ENCODE results near the gene CEP164. TPM values are rescaled to one million over a fixed set of nuclear protein-coding genes. Genes with fewer than 3 reads are reported as not detected.

CEP164 gene
- total RNA-seq, 1 donor from 2014 or later: 25.2 TPM

DNA sequence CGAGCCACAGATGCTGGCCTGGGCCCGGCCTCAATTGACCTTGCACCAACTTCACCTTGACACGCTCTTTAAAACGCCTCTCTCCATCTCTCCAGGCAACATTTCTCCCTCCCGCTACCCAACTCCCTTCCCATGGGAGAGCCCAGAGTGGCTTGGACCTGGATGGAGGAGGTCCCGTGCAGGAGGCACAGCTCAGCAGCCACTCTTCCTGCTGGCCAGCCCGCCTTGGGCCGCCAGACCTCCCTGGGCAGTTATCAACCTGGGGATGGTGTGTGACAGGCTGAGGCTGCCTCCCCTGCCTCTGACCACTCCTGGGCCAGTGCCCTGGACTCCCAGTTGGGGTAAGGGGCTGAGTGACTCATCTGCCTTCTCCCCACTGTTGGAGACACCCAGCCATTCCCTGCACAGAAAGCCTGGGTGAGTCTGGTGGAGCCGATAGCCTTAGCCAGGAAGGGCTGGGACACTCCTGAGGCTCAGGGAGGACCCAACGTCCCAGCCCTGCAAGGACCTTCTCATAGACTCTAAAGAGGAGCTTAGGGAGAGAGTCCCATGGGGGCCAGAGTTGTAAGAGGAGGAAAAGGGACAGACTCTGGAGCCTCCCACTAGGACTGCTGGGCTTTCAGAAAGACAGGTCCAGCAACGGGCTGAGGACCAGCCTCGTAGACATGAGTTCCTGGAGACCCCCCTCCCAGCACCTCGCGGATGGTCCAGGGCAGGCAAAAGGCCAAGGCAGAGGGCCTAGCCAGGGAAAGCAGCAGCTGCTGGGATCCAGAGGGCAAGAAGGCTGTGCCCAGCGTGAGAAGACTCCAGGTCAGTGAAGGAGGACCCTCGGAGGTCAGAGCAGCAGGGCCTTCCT lies 131.7 kb downstream of the CEP164 start:
- no peak overlapping the region for H3K4me3 ChIP-seq
- no peaks in the 10 kb centered on the region for H3K27me3 ChIP-seq
- H3K27ac ChIP-seq: no peak overlapping the region
- intact Hi-C loops (cut with DNase I): no loop called here
- no peaks in the 10 kb centered on the region for H3K9me3 ChIP-seq
- H3K36me3 ChIP-seq: no peaks in the 10 kb centered on the region
- DNase-seq (peak; percentile 58), ATAC-seq (no peak)
- TF ChIP-seq, protein P1, sequence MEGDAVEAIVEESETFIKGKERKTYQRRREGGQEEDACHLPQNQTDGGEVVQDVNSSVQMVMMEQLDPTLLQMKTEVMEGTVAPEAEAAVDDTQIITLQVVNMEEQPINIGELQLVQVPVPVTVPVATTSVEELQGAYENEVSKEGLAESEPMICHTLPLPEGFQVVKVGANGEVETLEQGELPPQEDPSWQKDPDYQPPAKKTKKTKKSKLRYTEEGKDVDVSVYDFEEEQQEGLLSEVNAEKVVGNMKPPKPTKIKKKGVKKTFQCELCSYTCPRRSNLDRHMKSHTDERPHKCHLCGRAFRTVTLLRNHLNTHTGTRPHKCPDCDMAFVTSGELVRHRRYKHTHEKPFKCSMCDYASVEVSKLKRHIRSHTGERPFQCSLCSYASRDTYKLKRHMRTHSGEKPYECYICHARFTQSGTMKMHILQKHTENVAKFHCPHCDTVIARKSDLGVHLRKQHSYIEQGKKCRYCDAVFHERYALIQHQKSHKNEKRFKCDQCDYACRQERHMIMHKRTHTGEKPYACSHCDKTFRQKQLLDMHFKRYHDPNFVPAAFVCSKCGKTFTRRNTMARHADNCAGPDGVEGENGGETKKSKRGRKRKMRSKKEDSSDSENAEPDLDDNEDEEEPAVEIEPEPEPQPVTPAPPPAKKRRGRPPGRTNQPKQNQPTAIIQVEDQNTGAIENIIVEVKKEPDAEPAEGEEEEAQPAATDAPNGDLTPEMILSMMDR (IDR thresholded peaks at IDR 0.05): no peak
- H3K4me1 ChIP-seq: no peaks in the 10 kb centered on the region

DNA sequence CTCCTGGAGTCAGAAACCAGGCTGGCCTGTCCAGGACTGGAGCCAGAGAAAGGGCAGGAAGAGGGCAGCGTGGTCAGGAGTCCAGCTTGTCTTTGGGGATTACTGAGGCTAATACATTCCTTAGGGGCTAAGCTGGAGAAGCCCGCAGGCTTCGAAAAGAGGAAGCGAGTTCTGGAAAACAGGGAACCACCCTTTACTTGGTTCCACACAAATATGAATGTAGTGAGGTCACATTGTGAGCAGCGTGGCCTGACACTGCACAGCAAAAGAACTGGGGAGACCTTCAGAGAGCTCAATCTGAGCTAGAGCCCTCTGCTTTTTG lies 132.3 kb downstream of the CEP164 start:
- Histone ChIP-seq H3K4me1 (no peaks in the 10 kb centered on the region), H3K4me3 (no peak overlapping the region), H3K27ac (no peak overlapping the region), H3K9me3 (no peaks in the 10 kb centered on the region), H3K36me3 (no peaks in the 10 kb centered on the region), H3K27me3 (no peaks in the 10 kb centered on the region)
- DNase-seq: no peak
- peak; percentile 74 for ATAC-seq
- intact Hi-C loops (cut with DNase I): no loop called here
- TF ChIP-seq, protein P1 (IDR thresholded peaks at IDR 0.05): no peak

DNA sequence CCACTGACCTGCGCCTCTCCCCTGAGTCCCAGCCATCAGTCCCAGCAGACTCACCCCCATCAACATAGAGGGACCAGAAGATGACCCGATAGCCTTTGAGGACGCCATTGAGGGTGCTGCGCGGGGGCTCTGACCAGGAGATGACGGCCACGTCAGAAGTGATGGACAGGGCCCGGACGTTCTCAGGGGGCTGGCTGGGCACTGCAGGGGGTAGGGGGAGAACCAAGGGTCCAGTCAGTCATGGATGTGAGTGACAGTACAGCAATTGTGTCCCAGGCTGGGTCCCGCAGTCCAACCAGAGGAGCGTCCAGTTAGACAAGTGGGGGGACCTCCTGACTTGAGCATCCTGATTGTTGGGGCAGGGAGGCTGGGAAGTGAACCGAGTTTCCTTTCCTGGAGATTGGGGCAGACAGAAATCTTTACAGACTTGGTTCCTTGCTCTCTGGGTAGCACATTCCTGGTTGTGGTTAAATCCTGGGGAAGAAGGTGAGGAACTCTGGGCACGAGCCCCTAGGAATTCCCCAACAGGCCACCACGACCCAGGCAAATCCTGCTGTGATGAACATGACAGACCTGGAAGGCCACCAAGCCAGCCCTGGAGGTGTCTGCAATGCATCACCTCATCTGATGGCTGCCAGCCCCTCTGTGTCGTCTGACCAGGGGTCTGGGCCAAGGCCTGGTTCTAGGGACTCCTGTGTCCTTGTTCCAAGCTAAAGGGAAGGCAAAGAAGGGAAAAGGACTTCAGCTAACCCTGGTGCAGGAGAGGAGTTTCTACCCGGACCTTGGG lies 133.9 kb downstream of the CEP164 start:
- intact Hi-C loops (cut with DNase I): no loop called here
- no peaks in the 10 kb centered on the region for H3K4me1 ChIP-seq
- H3K27ac ChIP-seq: no peak overlapping the region
- no peak overlapping the region for H3K4me3 ChIP-seq
- H3K36me3 ChIP-seq: no peaks in the 10 kb centered on the region
- TF ChIP-seq, protein P1 (IDR thresholded peaks at IDR 0.05): no peak
- ATAC-seq: no peak
- H3K27me3 ChIP-seq: no peaks in the 10 kb centered on the region
- no peaks in the 10 kb centered on the region for H3K9me3 ChIP-seq
- DNase-seq: peak; percentile 55

DNA sequence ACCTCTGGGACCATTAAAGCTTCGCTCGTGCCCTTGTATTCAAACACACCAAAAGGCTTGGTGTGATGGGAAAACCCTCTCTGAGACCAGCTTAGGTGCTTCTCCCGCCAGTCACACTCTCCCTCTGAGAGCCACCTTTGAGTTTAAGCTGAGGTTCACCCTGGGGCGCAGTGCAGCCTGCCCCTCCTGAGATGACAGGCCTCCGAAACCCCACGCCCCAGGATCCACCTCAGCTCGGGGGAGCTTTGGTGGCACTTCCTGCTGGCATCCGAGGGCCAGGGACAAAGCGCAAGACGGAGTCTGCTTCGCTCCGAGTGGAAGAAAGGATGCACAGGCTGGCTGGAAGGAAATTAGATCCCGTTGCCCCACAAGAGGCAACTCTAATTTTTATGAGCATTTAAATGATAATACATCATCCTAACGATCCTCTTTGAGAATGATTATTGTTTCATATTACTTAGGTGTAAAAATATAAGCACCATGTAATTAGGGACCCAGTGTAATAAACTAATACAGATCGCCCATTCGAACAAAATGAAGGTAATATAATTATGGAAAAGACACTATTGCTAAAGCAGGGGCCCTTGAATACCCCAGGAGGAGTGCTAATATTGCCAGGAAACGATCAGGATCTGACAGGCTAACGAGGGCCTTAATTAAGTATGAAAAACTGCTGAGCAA lies 134.7 kb downstream of the CEP164 start:
- TF ChIP-seq, protein P1 (IDR thresholded peaks at IDR 0.05): no peak
- intact Hi-C loops (cut with DNase I): no loop called here
- ATAC-seq (no peak), DNase-seq (no peak)
- Histone ChIP-seq H3K36me3 (no peaks in the 10 kb centered on the region), H3K4me3 (no peak overlapping the region), H3K27ac (no peak overlapping the region), H3K9me3 (no peaks in the 10 kb centered on the region), H3K27me3 (no peaks in the 10 kb centered on the region), H3K4me1 (no peaks in the 10 kb centered on the region)

DNA sequence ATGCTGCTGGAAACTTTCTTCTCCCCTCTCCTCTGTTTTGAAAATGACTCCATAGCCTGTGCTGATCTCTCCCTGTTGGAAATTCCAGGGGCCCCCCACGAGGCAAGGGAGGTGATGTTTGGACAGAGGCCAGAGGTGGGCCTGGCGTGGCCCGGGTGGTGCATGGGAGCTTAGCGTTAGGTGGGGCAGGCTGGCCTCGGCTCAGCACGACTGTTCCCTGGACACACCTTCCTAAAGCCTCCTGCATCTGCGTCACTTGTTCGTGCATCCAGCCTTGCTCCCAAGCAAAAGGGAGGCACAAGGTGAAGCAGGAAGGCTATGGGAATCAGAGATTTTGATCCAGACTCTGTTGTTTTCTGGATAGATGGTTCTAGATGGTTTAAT lies 135.2 kb downstream of the CEP164 start:
- Histone ChIP-seq H3K36me3 (no peaks in the 10 kb centered on the region), H3K4me1 (no peaks in the 10 kb centered on the region), H3K9me3 (no peaks in the 10 kb centered on the region), H3K27ac (no peak overlapping the region), H3K4me3 (no peak overlapping the region), H3K27me3 (no peaks in the 10 kb centered on the region)
- TF ChIP-seq, protein P1 (IDR thresholded peaks at IDR 0.05): no peak
- ATAC-seq (no peak), DNase-seq (no peak)
- intact Hi-C loops (cut with DNase I): no loop called here

Other genes with a start within 250 kb of the CEP164 start
- 37.1 TPM for gene SIK3, start 229.4 kb upstream of the CEP164 start, total RNA-seq
- 86.9 TPM for gene PAFAH1B2, start 183.6 kb upstream of the CEP164 start, total RNA-seq
- gene SIDT2, start 149.1 kb upstream of the CEP164 start, total RNA-seq: 107 TPM
- 465 TPM for gene TAGLN, start 128.5 kb upstream of the CEP164 start, total RNA-seq
- gene PCSK7, start 95.8 kb upstream of the CEP164 start, total RNA-seq: 57.8 TPM
- gene RNF214, start 95.2 kb upstream of the CEP164 start, total RNA-seq: 27.1 TPM
- 8.2 TPM for gene BACE1-AS, start 36.5 kb upstream of the CEP164 start, total RNA-seq
- 28.9 TPM for gene BACE1, start 11.6 kb upstream of the CEP164 start, total RNA-seq